ENCODE results near the gene HSPA6. TPM values are rescaled to one million over a fixed set of nuclear protein-coding genes. Genes with fewer than 3 reads are reported as not detected.
A peak's percentile ranks its signal among the peaks of the same experiment; 100 is the strongest.

HSPA6 gene
- total and polyA plus RNA-seq, 4 donors, result 1.1 to 19.0 (median 5.2) TPM

DNA sequence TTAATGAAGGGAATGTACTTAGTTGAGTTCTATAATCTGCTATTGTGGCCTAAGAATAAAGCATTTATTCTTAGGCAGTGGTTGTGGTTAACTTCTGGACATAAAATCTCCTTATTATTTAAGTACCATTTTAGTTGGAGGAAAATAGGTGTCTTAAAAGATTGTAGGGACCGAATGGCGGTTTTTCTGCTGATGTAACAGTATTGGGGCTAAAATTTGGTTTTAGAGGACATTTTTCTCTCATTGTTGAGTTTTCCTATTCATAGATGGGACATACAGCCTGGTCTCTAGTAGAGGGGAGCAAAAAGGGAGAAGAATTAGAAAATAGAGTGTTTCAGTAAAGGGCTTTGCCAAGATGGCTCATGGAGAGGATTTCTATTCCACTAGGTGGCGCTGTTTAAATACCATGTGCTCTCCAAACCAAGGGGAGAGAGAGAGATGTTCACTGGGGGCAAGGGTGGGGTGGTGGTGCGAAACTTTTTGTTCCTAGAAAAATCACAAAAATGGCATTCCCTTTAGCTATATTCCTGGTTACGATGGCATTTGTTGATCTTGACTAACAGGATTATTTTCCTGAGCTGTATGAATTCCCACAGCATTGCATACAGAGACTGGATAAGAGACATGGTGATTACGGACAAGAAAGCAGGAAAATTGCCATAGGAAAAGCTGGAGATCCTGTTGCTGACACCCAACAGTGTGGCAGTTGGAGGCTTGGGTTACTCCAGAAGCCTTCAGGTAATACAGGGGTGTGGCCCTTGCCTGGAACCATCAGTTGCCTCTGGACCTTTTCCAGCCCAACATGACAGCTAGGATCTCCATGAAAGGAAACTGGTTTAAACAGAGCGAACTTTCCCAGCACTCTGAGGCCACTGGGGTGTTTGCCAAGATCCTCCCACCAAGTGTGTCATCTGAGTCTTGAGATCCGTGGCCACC, 37.3 kb upstream of the HSPA6 start:
- Histone ChIP-seq H3K4me3 (ENCODE audit: low read length in 2 of 2) (no peak overlapping the region), H3K4me1 (ENCODE audit: control insufficient read depth in 1 of 2, insufficient read depth in 2 of 2, low read length in 2 of 2) (no peaks in the 10 kb centered on the region), H3K9me3 (ENCODE audit: control insufficient read depth, low read length) (no peaks in the 10 kb centered on the region), H3K27me3 (ENCODE audit: control insufficient read depth in 1 of 2, insufficient read depth in 2 of 2, low read length in 1 of 2) (no peaks in the 10 kb centered on the region), H3K36me3 (ENCODE audit: control insufficient read depth in 1 of 2, insufficient read depth in 2 of 2, low read length in 1 of 2) (no peaks in the 10 kb centered on the region), H3K27ac (ENCODE audit: low read depth in 1 of 2, low read length in 2 of 2) (no peak overlapping the region)
- intact Hi-C loops (cut with DNase I), result loop anchor here (5.0 to 10.0 kb wide), 3 partner anchors 75 to 258 kb away; partner anchors contain the start of gene DUSP12 (in 1 of the 2)
- ATAC-seq (ENCODE audit: low FRiP score) (peak; percentile 88), DNase-seq (peak; percentile 76 to 80)
- WGBS, 2 donors, result 36 to 50% methylated on average over 8 of the region's 8 CpGs

GRCh38 chr1:161491472-161491871, 32.9 kb upstream of the HSPA6 start:
- Histone ChIP-seq H3K36me3 (ENCODE audit: control insufficient read depth in 1 of 2, insufficient read depth in 2 of 2, low read length in 1 of 2) (no peaks in the 10 kb centered on the region), H3K4me1 (ENCODE audit: control insufficient read depth in 1 of 2, insufficient read depth in 2 of 2, low read length in 2 of 2) (no peaks in the 10 kb centered on the region), H3K27ac (ENCODE audit: low read depth in 1 of 2, low read length in 2 of 2) (no peak overlapping the region), H3K9me3 (ENCODE audit: control insufficient read depth, low read length) (no peaks in the 10 kb centered on the region), H3K4me3 (ENCODE audit: low read length in 2 of 2) (no peak overlapping the region), H3K27me3 (ENCODE audit: control insufficient read depth in 1 of 2, insufficient read depth in 2 of 2, low read length in 1 of 2) (no peaks in the 10 kb centered on the region)
- WGBS, 2 donors, result 70 to 78% methylated on average over 5 of the region's 5 CpGs
- intact Hi-C loops (cut with DNase I), result no loop called here
- DNase-seq (no peak), ATAC-seq (ENCODE audit: low FRiP score) (no peak)

DNA sequence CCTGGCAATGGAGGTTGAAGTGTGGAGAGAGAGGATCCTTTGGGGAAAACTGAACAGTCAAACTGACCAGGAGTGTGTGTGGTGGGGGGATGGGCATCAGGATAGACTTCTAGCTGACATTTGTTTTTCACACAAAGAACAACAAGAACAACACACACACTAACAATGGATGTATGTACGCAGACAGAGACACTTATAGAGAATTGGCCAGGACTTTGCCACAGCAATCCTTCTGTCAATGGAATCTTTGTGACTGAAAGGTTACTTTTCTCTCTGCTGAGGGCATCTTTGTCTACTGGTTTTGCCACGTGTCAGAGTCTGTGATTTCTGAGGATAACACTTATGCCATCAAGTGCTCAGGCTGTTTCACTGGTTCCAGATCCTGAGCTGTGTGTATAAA, 31.5 kb upstream of the HSPA6 start:
- intact Hi-C loops (cut with DNase I), result no loop called here
- Histone ChIP-seq H3K27ac (ENCODE audit: low read depth in 1 of 2, low read length in 2 of 2) (no peak overlapping the region), H3K9me3 (ENCODE audit: control insufficient read depth, low read length) (no peaks in the 10 kb centered on the region), H3K27me3 (ENCODE audit: control insufficient read depth in 1 of 2, insufficient read depth in 2 of 2, low read length in 1 of 2) (no peaks in the 10 kb centered on the region), H3K4me3 (ENCODE audit: low read length in 2 of 2) (no peak overlapping the region), H3K4me1 (ENCODE audit: control insufficient read depth in 1 of 2, insufficient read depth in 2 of 2, low read length in 2 of 2) (no peaks in the 10 kb centered on the region), H3K36me3 (ENCODE audit: control insufficient read depth in 1 of 2, insufficient read depth in 2 of 2, low read length in 1 of 2) (no peaks in the 10 kb centered on the region)
- no peak for DNase-seq
- no peak for ATAC-seq (ENCODE audit: low FRiP score)
- 58 to 65% methylated on average over 2 of the region's 2 CpGs for WGBS, 2 donors

DNA sequence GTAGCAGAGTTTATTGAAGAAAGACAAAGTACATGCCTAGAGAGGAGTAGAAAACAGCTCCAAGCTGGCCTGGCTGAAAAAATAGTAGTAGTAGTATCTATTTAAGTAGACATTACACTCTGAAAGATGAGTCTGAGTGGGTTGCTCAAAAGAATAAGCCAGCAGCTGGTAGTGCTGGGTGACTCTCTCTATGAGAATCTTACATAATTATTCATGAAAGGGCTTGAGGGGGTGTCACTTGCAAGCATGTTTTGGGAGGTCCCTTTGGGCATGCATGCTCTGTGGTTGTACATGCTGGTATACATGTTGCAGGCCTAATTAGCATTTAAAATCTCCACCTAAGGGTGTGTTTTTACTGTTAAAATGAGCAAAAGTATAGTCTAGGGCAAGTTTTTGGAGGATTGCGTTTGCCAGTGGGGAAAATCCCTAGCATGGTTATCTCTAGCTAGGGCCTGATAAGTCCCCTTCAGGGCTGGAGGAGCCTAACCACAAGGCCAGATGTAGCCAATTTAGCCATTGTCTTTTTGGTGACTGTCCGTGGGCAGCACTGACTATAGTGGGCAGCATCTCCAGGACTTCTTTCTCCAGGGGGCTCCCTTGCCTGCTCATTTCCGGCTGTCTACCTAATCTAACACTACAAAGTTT, 30.1 kb upstream of the HSPA6 start:
- Histone ChIP-seq H3K27ac (ENCODE audit: low read depth in 1 of 2, low read length in 2 of 2) (no peak overlapping the region), H3K4me1 (ENCODE audit: control insufficient read depth in 1 of 2, insufficient read depth in 2 of 2, low read length in 2 of 2) (no peaks in the 10 kb centered on the region), H3K9me3 (ENCODE audit: control insufficient read depth, low read length) (no peaks in the 10 kb centered on the region), H3K4me3 (ENCODE audit: low read length in 2 of 2) (no peak overlapping the region), H3K36me3 (ENCODE audit: control insufficient read depth in 1 of 2, insufficient read depth in 2 of 2, low read length in 1 of 2) (no peaks in the 10 kb centered on the region), H3K27me3 (ENCODE audit: control insufficient read depth in 1 of 2, insufficient read depth in 2 of 2, low read length in 1 of 2) (no peaks in the 10 kb centered on the region)
- intact Hi-C loops (cut with DNase I), result no loop called here
- 46 to 66% methylated on average over 3 of the region's 3 CpGs for WGBS, 2 donors
- DNase-seq (no peak), ATAC-seq (ENCODE audit: low FRiP score) (no peak)

- H3K27ac ChIP-seq (ENCODE audit: low read depth in 1 of 2, low read length in 2 of 2), result no peak overlapping the region
- no peaks in the 10 kb centered on the region for H3K9me3 ChIP-seq (ENCODE audit: control insufficient read depth, low read length)
- H3K4me3 ChIP-seq (ENCODE audit: low read length in 2 of 2), result no peak overlapping the region
- ATAC-seq (ENCODE audit: low FRiP score), result no peak
- no peak for DNase-seq
- no peaks in the 10 kb centered on the region for H3K4me1 ChIP-seq (ENCODE audit: control insufficient read depth in 1 of 2, insufficient read depth in 2 of 2, low read length in 2 of 2)
- H3K27me3 ChIP-seq (ENCODE audit: control insufficient read depth in 1 of 2, insufficient read depth in 2 of 2, low read length in 1 of 2), result no peaks in the 10 kb centered on the region
- intact Hi-C loops (cut with DNase I), result no loop called here
- H3K36me3 ChIP-seq (ENCODE audit: control insufficient read depth in 1 of 2, insufficient read depth in 2 of 2, low read length in 1 of 2), result no peaks in the 10 kb centered on the region
Observed at GRCh38 chr1:161495490-161495889, 28.9 kb upstream of the HSPA6 start.

GRCh38 chr1:161497961-161498360, 26.4 kb upstream of the HSPA6 start:
- Histone ChIP-seq H3K36me3 (ENCODE audit: control insufficient read depth in 1 of 2, insufficient read depth in 2 of 2, low read length in 1 of 2) (no peaks in the 10 kb centered on the region), H3K4me1 (ENCODE audit: control insufficient read depth in 1 of 2, insufficient read depth in 2 of 2, low read length in 2 of 2) (no peaks in the 10 kb centered on the region), H3K9me3 (ENCODE audit: control insufficient read depth, low read length) (no peaks in the 10 kb centered on the region), H3K27me3 (ENCODE audit: control insufficient read depth in 1 of 2, insufficient read depth in 2 of 2, low read length in 1 of 2) (no peaks in the 10 kb centered on the region), H3K27ac (ENCODE audit: low read depth in 1 of 2, low read length in 2 of 2) (no peak overlapping the region), H3K4me3 (ENCODE audit: low read length in 2 of 2) (no peak overlapping the region)
- no peak for DNase-seq
- 76 to 81% methylated on average over 1 of the region's 1 CpG for WGBS, 2 donors
- ATAC-seq (ENCODE audit: low FRiP score), result no peak
- intact Hi-C loops (cut with DNase I), result no loop called here

DNA sequence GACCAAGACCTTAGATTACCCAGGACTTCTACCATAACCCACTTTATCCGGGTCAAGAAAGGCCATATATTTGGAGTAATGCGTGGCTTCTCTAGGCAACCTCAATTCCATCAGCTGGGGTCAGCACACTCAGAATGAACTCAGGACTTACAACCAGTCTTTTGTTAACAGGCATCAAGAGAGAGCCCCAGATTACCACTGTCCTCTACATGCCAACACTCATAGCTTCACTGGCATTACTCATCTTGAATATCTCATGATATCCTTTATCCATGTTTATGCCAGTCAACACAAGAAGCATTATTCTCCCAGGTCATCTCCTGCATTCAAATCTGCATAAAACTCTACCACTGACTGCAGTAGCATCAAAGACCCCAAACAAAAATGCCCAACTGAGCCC, 25.7 kb upstream of the HSPA6 start:
- WGBS, 2 donors, result 95 to 96% methylated on average over 2 of the region's 2 CpGs
- H3K36me3 ChIP-seq (ENCODE audit: control insufficient read depth in 1 of 2, insufficient read depth in 2 of 2, low read length in 1 of 2), result no peaks in the 10 kb centered on the region
- no peaks in the 10 kb centered on the region for H3K9me3 ChIP-seq (ENCODE audit: control insufficient read depth, low read length)
- no peak for ATAC-seq (ENCODE audit: low FRiP score)
- H3K27ac ChIP-seq (ENCODE audit: low read depth in 1 of 2, low read length in 2 of 2), result no peak overlapping the region
- intact Hi-C loops (cut with DNase I), result no loop called here
- no peak for DNase-seq
- no peaks in the 10 kb centered on the region for H3K27me3 ChIP-seq (ENCODE audit: control insufficient read depth in 1 of 2, insufficient read depth in 2 of 2, low read length in 1 of 2)
- H3K4me3 ChIP-seq (ENCODE audit: low read length in 2 of 2), result no peak overlapping the region
- H3K4me1 ChIP-seq (ENCODE audit: control insufficient read depth in 1 of 2, insufficient read depth in 2 of 2, low read length in 2 of 2), result no peaks in the 10 kb centered on the region

- Histone ChIP-seq H3K9me3 (ENCODE audit: control insufficient read depth, low read length) (no peaks in the 10 kb centered on the region), H3K36me3 (ENCODE audit: control insufficient read depth in 1 of 2, insufficient read depth in 2 of 2, low read length in 1 of 2) (no peaks in the 10 kb centered on the region), H3K27ac (ENCODE audit: low read depth in 1 of 2, low read length in 2 of 2) (no peak overlapping the region), H3K27me3 (ENCODE audit: control insufficient read depth in 1 of 2, insufficient read depth in 2 of 2, low read length in 1 of 2) (no peaks in the 10 kb centered on the region), H3K4me3 (ENCODE audit: low read length in 2 of 2) (no peak overlapping the region), H3K4me1 (ENCODE audit: control insufficient read depth in 1 of 2, insufficient read depth in 2 of 2, low read length in 2 of 2) (no peaks in the 10 kb centered on the region)
- ATAC-seq (ENCODE audit: low FRiP score) (no peak), DNase-seq (no peak)
- 73 to 75% methylated on average over 8 of the region's 8 CpGs for WGBS, 2 donors
- intact Hi-C loops (cut with DNase I), result no loop called here
Observed at GRCh38 chr1:161499099-161500039, 25.0 kb upstream of the HSPA6 start.
